ENCODE data around the gene CELSR1. TPM values are rescaled to one million over a fixed set of nuclear protein-coding genes. Genes with fewer than 3 reads are reported as not detected.

CELSR1 gene
- total RNA-seq, 1 donor from 2014 or later: 8.9 TPM

DNA sequence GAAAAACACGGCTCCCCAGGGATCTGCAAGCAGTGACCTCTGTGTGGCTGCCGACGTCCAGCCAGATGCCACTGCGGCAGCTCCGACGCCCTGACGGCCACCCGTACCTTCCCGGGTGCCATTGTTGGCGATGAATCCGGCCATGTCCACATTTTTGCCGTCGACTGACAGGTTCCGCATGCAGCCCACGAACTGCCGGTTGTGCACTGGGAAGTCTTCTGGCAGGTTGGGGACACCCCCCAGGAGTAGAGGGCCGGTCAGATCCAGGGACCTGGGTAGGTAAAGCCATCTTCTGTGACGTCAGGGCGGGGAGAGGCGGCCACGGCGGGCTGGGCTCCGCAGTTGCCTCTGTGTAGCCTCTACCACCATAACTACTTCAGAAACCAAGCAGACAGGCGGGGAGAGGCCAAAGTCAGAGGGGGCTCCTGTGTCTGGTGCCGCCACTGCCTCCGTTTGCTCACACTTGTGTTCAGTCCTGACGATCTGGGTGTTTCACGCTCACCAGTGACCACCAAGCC, 127.1 kb downstream of the CELSR1 start:
- no peaks in the 10 kb centered on the region for H3K9me3 ChIP-seq (replicated peaks)
- no peak overlapping the region for H3K4me3 ChIP-seq
- H3K36me3 ChIP-seq: no peaks in the 10 kb centered on the region
- H3K27ac ChIP-seq (replicated peaks): no peak overlapping the region
- TF ChIP-seq, protein P1, sequence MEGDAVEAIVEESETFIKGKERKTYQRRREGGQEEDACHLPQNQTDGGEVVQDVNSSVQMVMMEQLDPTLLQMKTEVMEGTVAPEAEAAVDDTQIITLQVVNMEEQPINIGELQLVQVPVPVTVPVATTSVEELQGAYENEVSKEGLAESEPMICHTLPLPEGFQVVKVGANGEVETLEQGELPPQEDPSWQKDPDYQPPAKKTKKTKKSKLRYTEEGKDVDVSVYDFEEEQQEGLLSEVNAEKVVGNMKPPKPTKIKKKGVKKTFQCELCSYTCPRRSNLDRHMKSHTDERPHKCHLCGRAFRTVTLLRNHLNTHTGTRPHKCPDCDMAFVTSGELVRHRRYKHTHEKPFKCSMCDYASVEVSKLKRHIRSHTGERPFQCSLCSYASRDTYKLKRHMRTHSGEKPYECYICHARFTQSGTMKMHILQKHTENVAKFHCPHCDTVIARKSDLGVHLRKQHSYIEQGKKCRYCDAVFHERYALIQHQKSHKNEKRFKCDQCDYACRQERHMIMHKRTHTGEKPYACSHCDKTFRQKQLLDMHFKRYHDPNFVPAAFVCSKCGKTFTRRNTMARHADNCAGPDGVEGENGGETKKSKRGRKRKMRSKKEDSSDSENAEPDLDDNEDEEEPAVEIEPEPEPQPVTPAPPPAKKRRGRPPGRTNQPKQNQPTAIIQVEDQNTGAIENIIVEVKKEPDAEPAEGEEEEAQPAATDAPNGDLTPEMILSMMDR (IDR thresholded peaks at IDR 0.05; ENCODE audit: borderline replicate concordance): no peak
- DNase-seq: no peak
- intact Hi-C loops (cut with micrococcal nuclease): no loop called here
- peaks cover 8% of the 10 kb centered on the region for H3K27me3 ChIP-seq (ENCODE audit: low read depth)
- peaks cover 11% of the 10 kb centered on the region for H3K4me1 ChIP-seq

DNA sequence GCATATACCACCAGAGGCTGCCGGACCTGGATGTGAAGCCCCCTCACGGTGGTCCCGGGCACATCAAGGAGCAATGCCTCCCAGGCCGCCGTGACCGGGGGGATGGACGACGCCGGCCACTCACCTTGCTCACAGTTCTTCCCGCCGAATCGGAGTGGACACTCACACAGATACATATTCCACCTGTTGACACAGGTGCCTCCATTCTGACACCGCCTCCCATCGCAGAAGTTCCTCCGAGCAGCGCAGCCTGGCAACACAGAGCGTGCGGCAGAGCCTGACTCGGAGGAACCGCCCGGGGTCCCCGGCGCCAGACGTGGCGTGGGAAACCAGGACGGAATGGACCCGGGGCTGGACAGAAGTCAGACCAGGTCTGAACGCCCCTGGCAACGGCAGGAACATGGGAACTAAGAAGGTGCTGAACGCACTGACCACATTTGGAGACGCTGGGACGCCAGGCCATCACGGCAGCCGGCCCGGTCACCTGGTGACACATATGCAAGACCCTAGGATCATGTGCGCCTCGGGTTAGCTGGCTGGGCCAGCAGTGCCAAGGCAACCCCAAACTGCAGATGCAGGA, 127.7 kb downstream of the CELSR1 start:
- intact Hi-C loops (cut with micrococcal nuclease): no loop called here
- Histone ChIP-seq H3K36me3 (no peaks in the 10 kb centered on the region), H3K4me1 (peaks cover 11% of the 10 kb centered on the region), H3K27ac (replicated peaks) (no peak overlapping the region), H3K4me3 (no peak overlapping the region), H3K27me3 (ENCODE audit: low read depth) (peaks cover 4% of the 10 kb centered on the region), H3K9me3 (replicated peaks) (no peaks in the 10 kb centered on the region)
- TF ChIP-seq, protein P1 (IDR thresholded peaks at IDR 0.05; ENCODE audit: borderline replicate concordance): no peak
- no peak for DNase-seq

DNA sequence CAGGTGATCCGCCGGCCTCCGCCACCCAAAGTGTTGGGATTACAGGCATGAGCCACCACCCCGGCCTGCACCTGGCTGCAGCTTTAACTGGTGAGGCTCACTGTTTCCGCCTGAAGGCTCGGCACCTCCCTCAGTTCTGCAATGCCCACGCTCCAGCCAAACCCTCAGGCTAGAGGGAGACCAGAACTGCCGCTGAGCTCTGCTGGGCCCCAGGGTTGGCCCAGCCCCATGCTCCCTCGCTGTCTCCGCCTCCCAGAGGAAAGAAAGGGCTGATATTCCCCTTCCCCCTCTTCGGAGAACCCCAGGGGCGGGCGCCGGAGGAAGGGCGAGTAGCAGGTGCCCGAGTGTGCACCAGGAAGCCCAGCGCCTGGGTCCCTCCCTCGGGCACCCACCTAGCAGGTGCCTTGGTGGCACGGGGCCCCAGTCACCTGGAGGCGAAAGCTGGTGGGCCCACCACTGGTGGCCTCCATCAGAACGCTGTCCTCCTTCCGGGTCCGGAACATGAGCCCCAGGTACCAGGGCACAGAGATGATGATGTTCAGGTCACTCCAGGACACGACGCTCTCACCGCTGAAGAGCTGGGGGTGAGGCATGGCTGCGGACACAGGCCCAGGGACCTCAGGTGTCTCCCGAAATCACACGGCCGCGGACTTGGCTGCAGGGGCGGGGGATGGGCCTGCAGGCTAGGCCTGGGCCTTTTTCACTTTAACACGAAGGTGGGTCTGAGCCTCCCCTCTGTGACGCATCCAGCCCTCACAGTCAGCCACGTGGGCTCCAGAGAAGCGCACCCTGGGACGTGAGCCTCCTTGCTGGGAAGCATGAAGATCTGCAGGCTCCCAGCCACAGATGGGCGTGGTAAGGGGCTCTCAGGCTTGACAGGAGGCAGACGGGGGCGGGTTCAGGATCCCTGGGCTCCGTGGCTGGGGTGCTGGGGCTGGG, 128.6 kb downstream of the CELSR1 start:
- TF ChIP-seq, protein P1 (IDR thresholded peaks at IDR 0.05; ENCODE audit: borderline replicate concordance): no peak
- Histone ChIP-seq H3K4me1 (peaks cover 11% of the 10 kb centered on the region), H3K27ac (replicated peaks) (no peak overlapping the region), H3K4me3 (no peak overlapping the region), H3K36me3 (no peaks in the 10 kb centered on the region), H3K9me3 (replicated peaks) (no peaks in the 10 kb centered on the region), H3K27me3 (ENCODE audit: low read depth) (peaks cover 4% of the 10 kb centered on the region)
- intact Hi-C loops (cut with micrococcal nuclease): no loop called here
- DNase-seq: no peak

DNA sequence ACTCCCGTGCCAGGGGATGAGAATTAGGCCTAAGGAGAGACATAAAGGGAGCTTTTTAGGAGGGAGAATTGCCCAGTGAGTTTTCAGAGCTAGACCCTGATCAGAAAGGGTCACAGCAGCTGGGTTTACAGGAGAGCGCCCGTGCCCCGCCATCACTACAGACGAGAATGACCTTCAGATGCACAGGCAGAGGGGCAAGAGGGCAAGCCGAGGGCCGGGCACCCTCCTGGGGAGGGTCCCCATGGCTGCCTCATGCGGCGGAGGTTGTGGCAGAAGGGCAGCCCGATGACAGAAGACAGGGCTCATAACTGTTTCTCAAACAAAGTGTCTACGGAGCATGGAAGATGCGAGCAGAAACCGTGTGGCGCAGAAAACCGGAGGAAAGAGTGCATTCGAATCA, 129.7 kb downstream of the CELSR1 start:
- no peak overlapping the region for H3K27ac ChIP-seq (replicated peaks)
- TF ChIP-seq, protein P1 (IDR thresholded peaks at IDR 0.05; ENCODE audit: borderline replicate concordance): no peak
- intact Hi-C loops (cut with micrococcal nuclease): no loop called here
- H3K4me3 ChIP-seq: no peak overlapping the region
- peaks cover 4% of the 10 kb centered on the region for H3K27me3 ChIP-seq (ENCODE audit: low read depth)
- H3K36me3 ChIP-seq: no peaks in the 10 kb centered on the region
- H3K4me1 ChIP-seq: peaks cover 11% of the 10 kb centered on the region
- no peaks in the 10 kb centered on the region for H3K9me3 ChIP-seq (replicated peaks)
- no peak for DNase-seq

DNA sequence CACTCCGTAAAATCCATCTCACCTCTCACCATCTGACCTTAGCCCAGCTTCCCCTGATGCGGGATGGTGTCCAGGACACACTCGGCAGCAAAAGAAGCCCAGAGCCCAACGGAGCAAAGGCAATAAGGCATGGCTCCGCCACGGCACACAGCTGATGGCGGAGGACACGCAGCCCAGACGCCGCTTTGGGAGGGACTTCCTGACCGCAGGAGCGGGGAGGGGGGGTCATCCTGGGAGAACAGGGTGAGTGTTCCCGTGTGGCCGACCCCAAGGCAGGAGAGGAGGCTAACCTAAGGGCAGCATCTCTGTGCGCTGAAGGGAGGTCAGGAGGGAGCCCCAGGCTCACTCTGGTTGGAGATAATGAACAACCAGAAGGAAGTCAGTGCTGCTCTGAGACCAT, 130.6 kb downstream of the CELSR1 start:
- Histone ChIP-seq H3K4me1 (peaks cover 11% of the 10 kb centered on the region), H3K36me3 (no peaks in the 10 kb centered on the region), H3K4me3 (no peak overlapping the region), H3K27me3 (ENCODE audit: low read depth) (no peaks in the 10 kb centered on the region), H3K9me3 (replicated peaks) (no peaks in the 10 kb centered on the region), H3K27ac (replicated peaks) (peak overlapping the region; percentile 60)
- intact Hi-C loops (cut with micrococcal nuclease): no loop called here
- TF ChIP-seq, protein P1 (IDR thresholded peaks at IDR 0.05; ENCODE audit: borderline replicate concordance): no peak
- DNase-seq: no peak
